HUDEP-2 (cell line): ENCODE measurements around the gene CFAP92.

Experiments used
- DNase-seq, 76 experiments: peaks; one replicate each; lab custom pipeline; 2025; ENCODE audit not compliant: unreplicated experiment in 76 of 76; lab: John Stamatoyannopoulos, UW

The CFAP92 gene, protein sequence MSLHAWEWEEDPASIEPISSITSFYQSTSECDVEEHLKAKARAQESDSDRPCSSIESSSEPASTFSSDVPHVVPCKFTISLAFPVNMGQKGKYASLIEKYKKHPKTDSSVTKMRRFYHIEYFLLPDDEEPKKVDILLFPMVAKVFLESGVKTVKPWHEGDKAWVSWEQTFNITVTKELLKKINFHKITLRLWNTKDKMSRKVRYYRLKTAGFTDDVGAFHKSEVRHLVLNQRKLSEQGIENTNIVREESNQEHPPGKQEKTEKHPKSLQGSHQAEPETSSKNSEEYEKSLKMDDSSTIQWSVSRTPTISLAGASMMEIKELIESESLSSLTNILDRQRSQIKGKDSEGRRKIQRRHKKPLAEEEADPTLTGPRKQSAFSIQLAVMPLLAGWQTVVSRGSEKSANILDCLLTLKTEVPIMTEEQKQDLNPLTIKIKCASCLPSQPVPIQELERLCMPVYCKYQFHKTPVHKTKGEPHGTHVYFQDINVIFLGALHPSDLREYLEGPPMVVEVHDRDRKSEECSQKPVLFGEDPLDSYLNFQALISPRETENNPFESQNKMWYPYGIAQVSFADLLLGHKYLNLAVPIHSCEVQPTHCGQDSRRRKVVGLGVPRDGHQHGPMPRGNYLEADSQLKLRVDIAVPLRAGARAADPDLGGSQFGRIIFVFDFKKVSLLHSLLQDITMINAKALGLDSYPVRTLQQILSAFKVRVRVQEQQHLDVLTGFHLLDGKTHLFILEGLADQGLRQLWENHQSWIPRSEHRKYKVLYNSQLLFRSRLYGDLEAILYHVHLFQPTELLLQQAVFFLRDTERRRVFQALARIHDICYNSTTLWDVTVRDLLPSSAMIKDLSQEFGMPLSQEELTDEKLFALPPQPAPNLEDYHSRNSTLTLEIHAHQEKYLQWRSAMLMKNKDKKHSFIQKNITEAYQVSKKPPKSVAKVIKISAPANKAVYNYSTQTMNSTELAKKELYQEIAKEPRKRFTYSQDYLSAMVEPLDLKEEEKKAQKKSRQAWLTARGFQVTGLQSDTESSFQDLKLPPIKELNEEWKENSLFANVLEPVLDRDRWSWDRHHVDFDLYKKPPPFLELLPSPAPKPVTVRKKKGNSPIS

DNA sequence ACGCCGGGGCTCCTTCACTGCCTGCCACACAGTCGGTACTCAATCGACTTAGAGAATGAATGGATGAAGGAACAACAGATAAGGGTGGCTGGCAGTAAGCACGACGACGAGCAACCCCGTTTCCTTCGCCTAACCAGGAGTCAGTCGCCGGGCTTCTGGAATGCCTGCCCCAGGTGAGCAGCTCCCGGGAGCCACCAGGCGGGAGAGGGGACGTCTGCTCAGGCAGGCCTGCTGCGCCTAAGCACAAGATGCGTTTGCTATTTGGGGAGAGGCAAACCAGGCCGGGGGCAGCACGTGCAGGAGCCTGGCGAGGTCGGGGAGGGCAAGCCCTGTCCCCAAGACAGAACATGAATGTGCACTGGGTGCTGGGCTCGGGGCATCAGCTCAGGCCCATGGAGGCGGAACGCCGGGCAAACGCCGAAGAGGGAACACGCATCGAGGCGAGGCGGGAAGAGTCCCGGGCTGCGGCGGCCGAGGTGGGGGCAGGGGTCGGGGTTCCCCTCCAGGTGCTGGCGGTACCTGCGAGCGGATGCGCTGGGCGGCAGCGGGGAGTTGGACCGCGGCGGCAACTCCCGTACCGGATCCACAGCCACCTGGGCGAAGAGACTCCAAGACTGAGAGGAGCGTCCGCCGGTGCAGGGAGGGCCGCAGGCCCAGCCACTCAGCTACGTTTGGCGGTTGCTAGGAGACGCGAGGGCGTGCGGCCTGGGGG is at the start of gene CFAP92:
CFAP92 (minus strand) TSS at position 616 of the 712 bp plus-strand sequence. CDS start 772 bp downstream, outside the sequence.
- peak in 63 of 76 experiments; percentile 6 to 79 (median 54) for DNase-seq

DNA sequence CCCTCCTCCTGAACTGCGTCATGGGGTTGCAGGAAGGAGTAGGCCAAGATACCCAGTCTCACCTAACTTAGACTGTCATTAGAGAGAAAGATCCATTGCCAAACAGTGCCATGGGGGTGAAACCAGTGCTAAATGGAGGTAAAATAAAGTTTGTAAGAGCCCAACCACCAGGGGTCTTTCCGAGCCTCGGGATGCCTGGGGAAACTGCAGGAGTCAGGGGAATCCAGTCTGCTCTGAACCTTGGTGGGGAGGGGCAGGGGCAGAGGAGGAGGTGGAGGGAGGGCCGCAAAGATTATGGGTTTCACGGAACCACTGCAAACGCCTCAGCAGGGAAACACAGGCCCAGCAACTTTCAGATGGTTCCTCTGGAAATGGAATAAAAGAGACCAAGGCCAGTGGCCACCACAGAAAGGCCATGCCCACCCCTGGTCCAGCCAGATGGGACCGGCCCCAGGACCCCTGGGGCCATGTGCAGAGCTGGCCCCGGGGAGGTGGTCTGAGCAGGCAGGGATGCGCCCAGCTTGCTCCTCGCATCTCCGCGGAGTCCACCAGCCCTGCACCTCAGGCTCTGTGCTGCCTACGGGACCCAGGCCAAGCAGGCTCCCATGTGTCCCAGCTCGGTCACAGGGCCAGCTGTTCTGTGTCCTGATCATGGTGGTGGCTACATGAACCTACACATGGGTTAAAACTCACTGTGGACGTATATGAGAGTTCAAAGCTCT is 46.9 kb upstream of the CFAP92 start:
- no peak for DNase-seq

DNA sequence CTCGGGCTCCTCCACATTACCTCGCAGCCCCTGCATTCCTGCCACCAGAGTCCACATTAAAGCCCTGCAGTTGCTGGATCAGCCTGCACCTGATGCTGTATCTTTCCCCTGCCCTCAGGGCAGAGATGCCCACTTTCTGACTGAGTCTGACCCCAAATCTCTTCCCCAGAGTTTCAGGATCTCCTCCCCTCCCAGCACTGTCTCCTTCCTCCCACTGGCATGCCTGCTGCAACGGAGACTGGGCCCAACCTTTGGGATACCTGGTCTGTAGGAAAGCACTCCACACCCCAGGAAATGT is 46.1 kb upstream of the CFAP92 start:
- DNase-seq: no peak

DNA sequence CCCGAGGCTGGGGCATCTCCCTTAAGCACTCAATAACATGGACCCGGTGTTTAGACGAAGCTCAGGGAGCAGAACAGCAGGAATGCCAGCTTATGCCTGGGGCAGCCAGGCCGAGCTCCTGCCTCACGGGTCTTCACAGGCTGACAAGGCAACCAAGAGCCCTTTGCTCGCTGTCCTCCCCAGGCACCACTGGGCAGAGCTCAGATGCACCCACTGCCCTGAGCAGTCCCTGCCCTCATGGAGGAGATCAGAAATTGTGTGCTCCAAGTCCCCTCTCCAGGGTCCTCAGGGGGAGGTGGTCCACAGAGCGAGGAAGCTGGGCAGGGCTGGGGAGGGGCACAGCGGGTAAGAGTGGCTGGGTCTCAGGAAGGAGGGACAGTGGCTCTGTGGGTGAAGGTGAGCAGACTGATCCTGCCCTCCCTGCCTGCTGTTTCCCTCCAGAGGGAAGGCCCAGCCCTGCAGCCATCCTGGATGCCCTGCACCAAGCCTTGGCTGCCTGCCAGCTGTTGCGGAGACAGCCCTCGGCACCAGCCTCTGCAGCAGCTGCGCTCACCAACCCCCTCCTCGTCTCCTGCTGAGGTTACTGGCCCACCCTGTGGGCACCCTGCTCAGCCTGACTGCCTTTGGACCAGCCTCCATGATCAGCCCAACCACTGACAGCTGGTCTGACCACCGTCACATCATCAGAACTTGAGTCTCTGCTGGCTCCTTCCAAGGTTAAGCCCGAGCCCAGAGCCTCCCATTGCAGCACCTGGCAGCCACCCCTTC is 45.6 kb upstream of the CFAP92 start:
- DNase-seq: peak in 14 of 76 experiments; percentile 1 to 35 (median 14)

DNA sequence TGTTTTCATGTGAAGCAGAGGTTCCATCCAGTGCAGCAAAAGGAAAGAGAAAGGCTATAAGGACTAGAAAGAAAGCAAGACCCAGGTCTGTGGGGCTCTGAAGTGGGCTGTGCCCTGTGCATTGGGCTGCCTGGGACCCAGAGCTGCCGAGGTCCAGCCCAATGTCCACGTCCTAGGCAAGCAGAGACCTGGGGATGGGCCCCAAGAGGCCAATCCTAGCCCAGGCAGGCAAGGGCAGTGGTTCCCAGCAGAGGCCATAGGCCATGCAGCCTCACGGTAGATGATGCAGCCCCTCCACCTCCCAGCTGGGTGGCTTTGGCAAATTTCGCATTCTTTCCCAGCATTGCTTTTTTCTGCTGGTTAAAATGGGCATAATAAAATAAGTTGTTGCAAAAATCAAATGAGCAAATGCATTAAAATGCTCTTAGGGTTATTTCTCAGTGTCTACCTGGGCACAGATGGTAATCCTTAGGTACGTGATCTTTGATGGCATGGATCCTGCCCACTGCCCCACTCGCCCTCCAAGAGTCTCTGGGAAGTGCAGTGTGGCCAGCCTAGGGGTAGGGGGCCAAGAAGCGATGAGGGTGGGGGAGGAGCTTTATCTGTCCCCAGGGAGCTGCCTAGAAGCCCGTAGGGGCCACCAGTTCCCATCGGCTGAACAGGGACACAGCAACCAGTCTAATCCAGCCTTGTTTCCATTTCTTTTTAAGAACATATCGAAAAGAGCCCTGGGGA is 44.4 kb upstream of the CFAP92 start:
- no peak for DNase-seq

DNA sequence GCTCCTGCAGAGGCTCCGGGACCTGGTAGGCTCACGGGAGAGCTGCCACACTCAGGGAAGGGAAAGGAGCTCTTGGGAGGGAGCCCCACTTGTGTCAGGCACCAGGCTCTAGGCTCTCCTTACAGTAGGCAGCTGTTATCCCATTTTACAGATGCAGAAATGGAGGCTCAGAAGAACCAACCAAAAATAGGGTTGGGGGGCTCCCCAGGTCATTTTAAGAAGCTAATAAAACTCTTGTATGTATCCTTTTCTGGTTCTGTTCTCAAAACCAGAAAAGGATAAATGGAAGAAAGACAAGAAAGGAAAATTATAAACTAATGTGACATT is 43.2 kb upstream of the CFAP92 start:
- no peak for DNase-seq

DNA sequence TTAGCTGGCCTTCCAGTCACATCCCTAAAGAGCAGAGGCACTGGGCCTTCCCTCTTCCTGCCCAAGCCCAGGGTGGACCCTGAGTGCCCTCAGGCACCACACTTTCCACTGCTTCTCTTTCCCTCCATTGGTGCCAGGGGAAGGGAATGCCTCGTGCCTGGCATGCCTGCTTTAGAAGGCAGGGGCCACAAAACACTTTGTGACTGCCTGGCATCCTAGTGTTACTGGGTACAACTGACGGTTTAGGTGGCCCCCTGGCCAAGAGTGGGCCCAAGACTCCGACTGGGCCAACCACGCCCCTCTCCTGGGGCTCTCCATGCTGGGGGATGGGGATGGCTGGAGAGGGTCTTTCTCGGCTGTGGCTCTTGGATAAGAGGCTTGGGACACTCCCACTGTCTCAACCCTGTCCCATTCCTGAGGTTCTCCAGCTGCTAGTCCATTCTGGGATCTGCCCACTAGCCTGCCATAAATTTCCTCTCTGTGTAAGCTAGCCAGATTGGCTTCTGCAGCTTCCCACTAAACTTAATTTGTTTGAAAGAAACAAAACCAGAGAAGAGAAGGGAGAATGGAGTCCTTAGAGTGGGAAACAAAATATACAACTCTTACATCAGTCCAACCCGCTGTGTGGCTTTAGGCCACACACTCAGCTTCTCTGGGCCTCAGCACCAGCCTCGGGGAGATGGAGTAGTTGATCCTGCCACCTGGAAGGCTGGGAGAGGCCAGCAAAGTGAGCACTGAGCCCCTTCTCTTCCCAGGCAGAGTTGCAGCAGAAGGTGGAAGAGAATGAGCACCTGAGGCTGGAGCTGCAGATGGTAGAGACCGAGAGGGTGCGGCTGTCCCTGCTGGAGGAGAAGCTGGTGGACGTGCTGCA is 42.6 kb upstream of the CFAP92 start:
- no peak for DNase-seq

DNA sequence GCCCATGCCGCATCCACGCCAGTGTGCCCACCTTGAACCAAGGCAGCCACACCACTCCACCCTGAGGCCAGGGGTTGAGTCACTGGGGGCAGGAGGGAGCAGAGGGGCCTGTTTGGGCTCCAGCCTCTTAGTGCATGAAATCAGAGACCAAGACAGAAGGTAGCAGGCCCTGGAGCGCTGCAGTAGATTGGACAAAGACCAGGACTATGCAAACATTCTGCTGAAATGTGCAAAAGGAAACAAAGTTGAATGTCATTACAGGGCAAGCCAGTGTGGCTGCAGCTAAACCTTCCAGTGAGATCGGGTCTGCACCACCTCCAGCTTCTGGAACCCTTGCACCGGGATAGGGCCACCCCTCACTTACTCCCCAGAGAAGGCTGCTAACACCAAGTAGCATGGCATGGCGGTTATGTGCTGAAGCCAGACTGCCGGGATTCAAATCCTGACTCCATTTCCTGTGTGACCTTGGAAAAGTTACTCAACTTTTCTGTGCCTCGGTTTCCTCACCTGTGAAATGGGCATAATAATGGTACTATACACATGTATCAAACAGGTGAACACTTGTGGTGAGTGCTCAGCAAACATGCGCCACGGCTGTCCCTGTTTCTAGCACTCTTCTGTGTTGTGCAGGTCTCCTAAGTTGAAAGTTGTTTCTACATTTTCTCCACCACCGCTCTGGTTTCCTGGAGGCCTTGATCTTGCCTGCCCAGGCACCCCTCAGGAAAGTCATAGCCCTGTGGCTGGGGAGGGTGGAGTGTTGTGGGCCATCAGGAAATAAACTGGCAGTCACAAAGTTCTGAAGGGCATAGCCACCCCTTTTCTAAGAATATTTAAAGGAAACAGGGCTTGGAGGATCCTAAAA is 41.7 kb upstream of the CFAP92 start:
- no peak for DNase-seq

DNA sequence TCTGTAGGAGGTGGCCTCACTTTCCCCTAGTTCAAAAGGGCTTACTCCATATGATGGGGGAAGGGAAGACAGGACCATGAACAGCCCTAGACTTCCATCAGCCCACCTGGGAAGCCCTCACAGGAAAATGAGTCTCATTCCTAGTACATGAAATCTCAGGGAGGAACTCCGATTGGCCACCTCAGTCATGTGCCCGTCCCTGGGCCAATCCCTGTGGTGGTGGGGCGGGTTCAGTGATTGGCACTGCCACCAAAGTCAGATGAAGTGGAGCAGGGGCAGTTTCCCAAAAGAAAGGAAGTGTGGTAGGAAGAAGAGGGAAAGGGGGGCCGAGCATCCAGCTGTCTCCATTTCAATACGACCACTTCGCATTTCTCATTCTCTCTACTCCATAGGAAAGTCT is 40.8 kb upstream of the CFAP92 start:
- DNase-seq: no peak

DNA sequence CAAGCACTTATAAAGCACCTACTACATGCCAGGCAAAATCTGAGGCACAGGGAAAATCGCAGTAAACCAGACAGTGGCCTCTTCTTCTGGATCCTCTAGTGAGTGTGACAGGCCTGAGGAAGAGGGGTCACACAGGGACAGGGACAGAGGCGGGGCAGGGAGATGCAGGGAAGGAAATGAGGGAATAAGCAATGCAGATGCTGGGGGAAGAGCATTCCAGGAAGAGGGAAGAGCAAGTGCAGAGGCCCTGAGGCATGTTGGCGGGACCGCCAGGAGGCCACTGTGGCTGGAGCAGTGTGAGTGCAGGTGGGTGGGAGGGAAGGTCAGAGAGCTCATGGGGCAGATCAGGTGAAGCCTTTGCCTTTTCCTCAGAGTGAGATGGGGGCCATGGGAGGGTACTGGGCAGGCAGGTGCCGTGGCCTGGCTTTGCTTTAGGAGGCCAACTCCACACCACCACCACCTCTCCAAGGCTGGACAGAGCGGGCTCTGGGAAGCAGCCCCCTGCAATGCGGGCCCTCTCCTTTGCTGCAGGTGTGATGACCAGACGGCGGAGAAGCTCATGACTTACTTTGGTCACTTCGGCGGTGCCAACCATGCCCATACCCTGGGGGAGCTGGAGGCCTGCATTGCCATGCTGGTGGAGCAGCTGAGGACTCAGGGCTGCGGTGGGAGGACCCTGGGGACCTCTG is 39.9 kb upstream of the CFAP92 start:
- DNase-seq: no peak

DNA sequence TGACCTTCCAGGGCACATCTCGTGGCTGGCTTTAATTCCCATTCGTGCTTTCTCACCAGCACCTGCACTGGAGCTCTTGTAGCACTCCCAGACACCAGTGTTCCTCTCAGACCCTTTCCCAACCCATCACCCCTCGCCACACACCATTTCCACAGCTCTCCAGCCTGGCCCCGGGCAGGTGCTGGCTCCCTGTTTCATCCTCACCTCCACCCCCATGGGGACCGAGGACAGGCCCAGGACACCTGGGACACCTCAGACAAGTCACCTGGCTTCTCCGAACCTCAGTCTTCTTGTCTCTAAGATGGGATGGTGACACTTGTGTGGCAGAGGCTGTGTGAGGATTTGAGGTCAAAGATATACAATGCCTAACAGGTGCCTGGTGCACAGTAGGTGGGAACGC is 39.3 kb upstream of the CFAP92 start:
- no peak for DNase-seq

DNA sequence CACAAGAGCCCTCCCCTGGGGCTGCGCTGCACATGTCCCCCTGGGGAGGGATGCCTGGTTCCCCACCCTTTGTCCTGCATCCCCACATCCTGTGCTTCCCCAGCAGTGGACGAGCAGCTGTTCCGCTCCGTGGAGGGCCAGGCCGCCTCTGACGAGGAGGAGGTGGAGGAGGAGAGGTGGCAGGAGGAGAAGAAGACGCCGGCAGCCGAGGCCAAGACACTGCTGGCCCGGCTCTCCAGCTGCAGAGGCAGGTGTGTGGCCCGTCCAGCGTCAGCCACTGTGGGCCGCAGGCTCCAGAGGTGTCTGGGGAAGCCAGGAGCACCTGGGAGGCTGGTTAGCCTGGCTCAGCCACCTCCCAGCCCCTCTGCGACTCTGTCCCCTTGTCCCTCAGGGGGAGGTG is 38.8 kb upstream of the CFAP92 start:
- DNase-seq: no peak

DNA sequence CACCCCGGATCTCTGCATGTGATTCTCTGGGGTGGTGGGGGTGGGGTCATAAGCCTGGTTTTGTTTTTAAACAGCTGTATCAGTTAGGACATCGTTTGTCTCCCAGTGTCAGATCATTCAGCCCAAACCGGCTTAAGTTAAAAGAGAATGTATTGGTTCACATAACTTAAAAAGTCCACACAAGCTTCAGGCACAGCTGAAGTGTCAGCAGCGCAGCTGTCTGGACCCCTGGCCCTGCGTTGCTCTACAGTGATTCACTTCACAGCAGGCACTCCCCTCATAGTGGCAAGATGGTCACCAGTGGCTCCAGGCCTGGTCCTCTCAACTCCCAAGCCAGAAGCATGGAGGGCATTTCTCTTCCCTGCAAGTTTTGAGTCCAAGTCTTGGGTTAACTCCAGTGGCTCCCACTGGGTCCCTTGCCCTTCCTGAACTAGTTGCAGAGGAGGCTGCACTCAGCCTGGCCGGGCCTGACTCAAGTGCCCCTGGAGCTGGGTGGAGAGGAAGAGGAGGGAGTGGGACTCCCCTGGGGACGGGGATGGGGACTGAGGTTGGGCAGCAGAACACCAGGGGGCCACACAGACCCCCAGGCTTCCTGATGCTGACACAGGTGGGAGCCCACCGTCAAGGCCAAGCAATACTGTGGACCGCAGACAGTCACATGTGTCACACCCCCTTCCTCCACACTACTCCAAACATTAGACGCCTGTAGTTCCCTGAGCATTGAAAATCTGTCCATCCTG is 37.8 kb upstream of the CFAP92 start:
- DNase-seq: no peak

DNA sequence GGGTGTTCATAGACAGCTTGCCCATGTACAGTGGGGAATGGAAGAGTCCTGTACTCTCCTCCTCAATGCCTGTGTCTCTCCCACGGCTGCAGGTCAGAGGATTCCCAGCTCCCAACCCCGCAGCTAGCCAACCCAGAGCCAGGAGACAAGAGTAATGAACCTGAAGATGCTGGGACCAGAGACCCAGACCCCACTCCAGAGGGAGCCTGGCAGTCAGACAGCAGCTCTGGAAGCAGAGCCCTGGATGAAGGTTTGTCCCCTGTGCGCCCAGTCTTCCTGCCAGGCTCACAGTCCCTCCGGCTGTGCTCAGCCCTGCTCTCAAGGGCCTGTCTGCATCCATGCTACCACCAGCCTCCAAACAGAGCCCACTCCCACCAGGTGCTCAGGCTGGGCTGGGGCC is 36.7 kb upstream of the CFAP92 start:
- no peak for DNase-seq

DNA sequence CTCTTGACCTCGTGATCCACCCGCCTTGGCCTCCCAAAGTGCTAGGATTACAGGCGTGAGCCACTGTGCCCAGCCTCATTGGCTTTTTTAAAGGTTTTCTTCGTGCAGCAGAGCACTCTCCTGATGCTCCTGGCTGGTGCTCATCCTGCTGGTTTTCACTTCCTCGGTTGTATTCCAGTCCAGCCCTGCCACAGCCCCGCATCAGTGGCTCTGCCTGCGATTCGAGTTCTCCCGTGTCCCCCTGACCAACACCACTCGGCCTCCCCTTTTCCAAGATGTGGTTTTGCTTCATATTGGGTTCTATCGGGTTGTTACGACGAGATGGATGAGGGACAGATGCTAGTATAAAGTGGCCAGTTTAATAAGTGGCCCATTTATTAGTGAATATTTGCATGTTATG is 35.0 kb upstream of the CFAP92 start:
- DNase-seq: no peak

DNA sequence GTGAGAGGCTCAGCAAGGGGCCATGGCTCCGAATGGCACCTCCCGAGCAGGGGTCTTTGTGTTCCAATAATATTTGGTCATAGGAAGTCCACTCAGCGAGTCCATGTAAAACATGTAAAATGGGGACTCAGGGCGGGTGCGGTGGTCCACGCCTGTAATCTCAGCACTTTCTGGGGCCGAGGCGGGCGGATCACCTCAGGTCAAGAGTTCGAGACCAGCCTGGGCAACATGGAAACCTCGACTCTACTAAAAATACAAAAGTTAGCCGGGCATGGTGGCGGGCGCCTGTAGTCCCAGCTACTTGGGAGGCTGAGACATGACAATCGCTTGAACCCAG is 33.6 kb upstream of the CFAP92 start:
- DNase-seq: no peak
